GM10266 (cell line): ENCODE results near the gene NT5C1B.

Source experiments
- DNase-seq: peaks from one replicate; pipeline ENCODE4 v3.0.0; 2012; ENCODE audit errors: extremely low spot score
- CTCF ChIP-seq: IDR thresholded peaks from 2 replicates; pipeline ENCODE4 v1.5.1; 2012; ENCODE audit warnings: mild to moderate bottlenecking, low read depth; ENCODE audit not compliant: control insufficient read depth, insufficient read depth; ENCODE audit errors: missing control alignments

The NT5C1B gene

GRCh38 chr2:18625563-18625962 is 36.2 kb upstream of the NT5C1B start:
- no peak for TF ChIP-seq CTCF
- DNase-seq: no peak

GRCh38 chr2:18623782-18624181 is 34.4 kb upstream of the NT5C1B start:
- DNase-seq: no peak
- TF ChIP-seq CTCF: no peak

- no peak for DNase-seq
These were observed 31.7 kb upstream of the NT5C1B start for GRCh38 chr2:18620867-18621632.

GRCh38 chr2:18619091-18619490 is 29.7 kb upstream of the NT5C1B start:
- TF ChIP-seq CTCF: no peak
- no peak for DNase-seq

More at GRCh38 chr2:18620867-18621632, 31.7 kb upstream of the NT5C1B start:
- TF ChIP-seq CTCF: no peak

GRCh38 chr2:18614041-18614440 is 24.7 kb upstream of the NT5C1B start:
- DNase-seq: no peak
- TF ChIP-seq CTCF: no peak

GRCh38 chr2:18612133-18612532 is 22.8 kb upstream of the NT5C1B start:
- TF ChIP-seq CTCF: no peak
- DNase-seq: no peak

GRCh38 chr2:18611604-18612003 is 22.2 kb upstream of the NT5C1B start:
- no peak for DNase-seq
- no peak for TF ChIP-seq CTCF
